IMR-90 (cell line): ENCODE data around the gene EHD4. TPM values are rescaled to one million over a fixed set of nuclear protein-coding genes. Genes with fewer than 3 reads are reported as not detected.

Experiments
- ATAC-seq: fragments of 200-7000 bp; cut with Tn5 transposase; 2 replicates; pipeline ENCODE4 v1.9.1; 2020; ENCODE audit warnings: low read depth, mild to moderate bottlenecking, moderate library complexity
- BruUV-seq: library from RNA; stranded (reverse); fragments of 400-500 nt; replicated peaks from 2 replicates; lab custom pipeline; 2021; lab: Mats Ljungman, UMichigan
- CTCF ChIA-PET: fragments of 300-600 bp; formaldehyde crosslinking; extraction: SDS; loops from one replicate; lab custom pipeline; 2021; ENCODE audit warnings: antibody characterized with exemption; lab: Yijun Ruan, JAX
- POLR2A ChIA-PET: fragments of 300-600 bp; sonication (Branson Sonifier 250); formaldehyde crosslinking; loops from one replicate; lab custom pipeline; 2022; ENCODE audit warnings: antibody characterized with exemption; ENCODE audit not compliant: unreplicated experiment; lab: Charles Lee
- DNase-seq: peaks from one replicate; pipeline ENCODE4 v3.0.0; 2013
- H2AFZ ChIP-seq: replicated peaks from 2 replicates; pipeline ENCODE3; 2013; ENCODE audit warnings: low read length, mild to moderate bottlenecking; ENCODE audit not compliant: poor library complexity
- H2AK5ac ChIP-seq: 2 replicates; pipeline ENCODE4 v1.6.1; 2013; ENCODE audit warnings: low read depth, low read length, inconsistent platforms
- H2AK9ac ChIP-seq: replicated peaks from 2 replicates; pipeline ENCODE3; 2013; ENCODE audit warnings: mild to moderate bottlenecking, low read depth, low read length, moderate library complexity; ENCODE audit not compliant: poor library complexity
- H2BK120ac ChIP-seq: 2 replicates; pipeline ENCODE4 v1.6.1; 2013; ENCODE audit warnings: low read depth, low read length, inconsistent platforms
- H2BK15ac ChIP-seq: 3 replicates; pipeline ENCODE4 v1.6.1; 2013; ENCODE audit warnings: low read depth, low read length, inconsistent platforms
- H2BK20ac ChIP-seq: 2 replicates; pipeline ENCODE4 v1.6.1; 2013; ENCODE audit warnings: low read depth, mild to moderate bottlenecking, inconsistent platforms, low read length, moderate library complexity
- H2BK5ac ChIP-seq: 2 replicates; pipeline ENCODE4 v1.6.1; 2013; ENCODE audit warnings: mild to moderate bottlenecking, low read depth, low read length, inconsistent platforms; ENCODE audit not compliant: poor library complexity, severe bottlenecking
- H3K14ac ChIP-seq: replicated peaks from 2 replicates; pipeline ENCODE4 v1.6.1; 2013; ENCODE audit warnings: low read depth, low read length, inconsistent platforms
- H3K18ac ChIP-seq: 2 replicates; pipeline ENCODE4 v1.6.1; 2013; ENCODE audit warnings: low read depth, low read length, control low read depth
- H3K23ac ChIP-seq: 2 replicates; pipeline ENCODE4 v1.6.1; 2013; ENCODE audit warnings: low read depth, low read length, inconsistent platforms
- H3K27ac ChIP-seq: 2 replicates; pipeline ENCODE4 v1.5.1; 2013; ENCODE audit warnings: mild to moderate bottlenecking, control low read depth, low read length; ENCODE audit not compliant: insufficient read depth
- H3K27me3 ChIP-seq: 2 replicates; pipeline ENCODE4 v1.6.1; 2013; ENCODE audit warnings: low read length; ENCODE audit not compliant: control insufficient read depth, insufficient read depth
- H3K36me3 ChIP-seq: 2 replicates; pipeline ENCODE4 v1.6.1; 2013; ENCODE audit warnings: low read length, mixed read lengths; ENCODE audit not compliant: control insufficient read depth, insufficient read depth
- H3K4ac ChIP-seq: 2 replicates; pipeline ENCODE4 v1.6.1; 2013; ENCODE audit warnings: low read depth, low read length, inconsistent platforms
- H3K4me1 ChIP-seq: 2 replicates; pipeline ENCODE4 v1.6.1; 2013; ENCODE audit warnings: low read length, mixed read lengths; ENCODE audit not compliant: control insufficient read depth, insufficient read depth
- H3K4me2 ChIP-seq: 2 replicates; pipeline ENCODE4 v1.6.1; 2013; ENCODE audit warnings: low read depth, mild to moderate bottlenecking, control low read depth, low read length, moderate library complexity
- H3K4me3 ChIP-seq: 2 replicates; pipeline ENCODE4 v1.5.1; 2013; ENCODE audit warnings: low read depth, mild to moderate bottlenecking, control low read depth, low read length, moderate library complexity; ENCODE audit not compliant: insufficient read depth
- H3K56ac ChIP-seq: 2 replicates; pipeline ENCODE4 v1.6.1; 2013; ENCODE audit warnings: low read length, inconsistent platforms; ENCODE audit not compliant: insufficient read depth; ENCODE audit errors: extremely low read depth
- H3K79me1 ChIP-seq, 2 experiments: 2 replicates each; pipeline ENCODE4 v1.6.1; 2013; ENCODE audit warnings: low read length in 2 of 2, inconsistent platforms in 1 of 2, low read depth in 1 of 2
- H3K9ac ChIP-seq: 2 replicates; pipeline ENCODE4 v1.6.1; 2013; ENCODE audit warnings: low read depth, low read length, control low read depth
- H3K9me1 ChIP-seq: 2 replicates; pipeline ENCODE4 v1.6.1; 2013; ENCODE audit warnings: low read length, inconsistent platforms; ENCODE audit not compliant: insufficient read depth
- H3K9me3 ChIP-seq: 2 replicates; pipeline ENCODE4 v1.6.1; 2013; ENCODE audit warnings: low read length; ENCODE audit not compliant: control insufficient read depth, insufficient read depth
- H4K20me1 ChIP-seq: 2 replicates; pipeline ENCODE4 v1.6.1; 2013; ENCODE audit warnings: low read length, inconsistent platforms; ENCODE audit not compliant: insufficient read depth
- H4K5ac ChIP-seq: 2 replicates; pipeline ENCODE4 v1.6.1; 2013; ENCODE audit warnings: mild to moderate bottlenecking, low read depth, low read length, control low read depth
- H4K8ac ChIP-seq, 2 experiments: 2 replicates each; pipeline ENCODE4 v1.6.1; 2013; ENCODE audit warnings: low read depth in 2 of 2, low read length in 2 of 2, control low read depth in 1 of 2, inconsistent platforms in 1 of 2
- H4K91ac ChIP-seq: 2 replicates; pipeline ENCODE4 v1.6.1; 2013; ENCODE audit warnings: low read depth, low read length, inconsistent platforms; ENCODE audit not compliant: insufficient read depth
- BHLHE40 ChIP-seq: fragments of 150-350 bp; IDR thresholded peaks from 2 replicates; pipeline ENCODE4 v1.6.1; 2016; ENCODE audit warnings: mild to moderate bottlenecking, low read depth, low read length
- CEBPB ChIP-seq: IDR thresholded peaks from 2 replicates; pipeline ENCODE4 v1.6.1; 2012; ENCODE audit warnings: low read depth, low read length, improper control_type of control experiment
- CHD1 ChIP-seq: IDR thresholded peaks from 2 replicates; pipeline ENCODE4 v1.6.1; 2012; ENCODE audit warnings: low read depth, low read length, improper control_type of control experiment
- FOS ChIP-seq: fragments of 150-350 bp; IDR thresholded peaks from 2 replicates; pipeline ENCODE4 v1.6.1; 2016; ENCODE audit warnings: low read depth, low read length
- MAFK ChIP-seq: IDR thresholded peaks from 2 replicates; pipeline ENCODE4 v1.6.1; 2012; ENCODE audit warnings: low read depth, low read length, improper control_type of control experiment
- MAZ ChIP-seq: IDR thresholded peaks from 2 replicates; pipeline ENCODE4 v1.6.1; 2012; ENCODE audit warnings: low read depth, mild to moderate bottlenecking, low read length, improper control_type of control experiment, moderate library complexity, borderline replicate concordance
- MXI1 ChIP-seq: IDR thresholded peaks from 2 replicates; pipeline ENCODE4 v1.6.1; 2012; ENCODE audit warnings: low read depth, mild to moderate bottlenecking, low read length, moderate library complexity, borderline replicate concordance
- NFE2L2 ChIP-seq: fragments of 150-350 bp; IDR thresholded peaks from 2 replicates; pipeline ENCODE4 v1.6.1; 2016; ENCODE audit warnings: low read depth, mild to moderate bottlenecking, low read length
- POLR2A ChIP-seq: IDR thresholded peaks from 2 replicates; pipeline ENCODE4 v1.6.1; 2012; ENCODE audit warnings: mild to moderate bottlenecking, low read depth, low read length
- RAD21 ChIP-seq: IDR thresholded peaks from 2 replicates; pipeline ENCODE4 v1.6.1; 2012; ENCODE audit warnings: low read length, improper control_type of control experiment
- RCOR1 ChIP-seq: IDR thresholded peaks from 2 replicates; pipeline ENCODE4 v1.6.1; 2012; ENCODE audit warnings: mild to moderate bottlenecking, low read length, improper control_type of control experiment; ENCODE audit not compliant: insufficient replicate concordance
- RFX5 ChIP-seq: IDR thresholded peaks from 2 replicates; pipeline ENCODE4 v1.8.0; 2012; ENCODE audit warnings: low read depth, mild to moderate bottlenecking, low read length, moderate library complexity
- SMC3 ChIP-seq: fragments of 150-350 bp; IDR thresholded peaks from 2 replicates; pipeline ENCODE4 v1.6.1; 2016; ENCODE audit warnings: low read depth, mild to moderate bottlenecking, antibody characterized with exemption, low read length, moderate library complexity
- WGBS, 2 experiments: methylation state at CpG; one replicate each; pipeline versions ENCODE4 v1.1.5 to v1.1.7; 2013; ENCODE audit warnings: missing lambda C conversion rate in 2 of 2; ENCODE audit not compliant: insufficient read length in 1 of 2; ENCODE audit errors: extremely low coverage in 2 of 2; 5-methylcytosine and 5-hydroxymethylcytosine counted together
- dilution Hi-C: fragments of 300-500 bp; cut with HindIII; formaldehyde crosslinking; loops from one replicate; pipeline ENCODE4 v1.14.3; 2018; ENCODE audit warnings: low sequenced_read_pairs; ENCODE audit not compliant: unreplicated experiment
- in situ Hi-C: fragments of 300-500 bp; cut with MboI; formaldehyde crosslinking; loops from 3 replicates; pipeline ENCODE4 v1.14.3; 2019; ENCODE audit warnings: low sequenced_read_pairs, inconsistent platforms, mixed read lengths
- intact Hi-C: fragments of 100-400 bp; cut with micrococcal nuclease; formaldehyde crosslinking; loops from 2 replicates; pipeline ENCODE4 v1.10.0; 2022
- polyA plus RNA-seq, 3 experiments: library from polyadenylated mRNA; depleted of rRNA; stranded (reverse); fragments of >200 nt; gene quantifications; 2 replicates each; pipeline ENCODE4 v1.2.3, GENCODE V29; 2012; ENCODE audit warnings: low replicate concordance in 1 of 3
- total RNA-seq: library from RNA; depleted of rRNA; stranded (reverse); fragments of >200 nt; gene quantifications from 2 replicates; pipeline ENCODE4 v1.2.3, GENCODE V29; 2012
- TF ChIP-seq, protein P1 (sequence below): fragments of 150-350 bp; IDR thresholded peaks from 2 replicates; pipeline ENCODE4 v1.6.1; 2016; ENCODE audit warnings: low read depth, mild to moderate bottlenecking, low read length, moderate library complexity, borderline replicate concordance
- TF ChIP-seq, protein P2 (sequence below): fragments of 150-350 bp; IDR thresholded peaks from 2 replicates; pipeline ENCODE4 v1.6.1; 2017; ENCODE audit warnings: mild to moderate bottlenecking, antibody characterized with exemption, low read length, low read depth
- TF ChIP-seq, protein P3 (sequence below): conservative IDR thresholded peaks from 2 replicates; pipeline ENCODE4 v1.5.1; 2012; ENCODE audit warnings: mild to moderate bottlenecking, low read depth, low read length, improper control_type of control experiment

Gene EHD4
- total and polyA plus RNA-seq, 2 of the 4 experiments (the other 2 are of a cell fraction) = 21.0 to 29.0 TPM

DNA sequence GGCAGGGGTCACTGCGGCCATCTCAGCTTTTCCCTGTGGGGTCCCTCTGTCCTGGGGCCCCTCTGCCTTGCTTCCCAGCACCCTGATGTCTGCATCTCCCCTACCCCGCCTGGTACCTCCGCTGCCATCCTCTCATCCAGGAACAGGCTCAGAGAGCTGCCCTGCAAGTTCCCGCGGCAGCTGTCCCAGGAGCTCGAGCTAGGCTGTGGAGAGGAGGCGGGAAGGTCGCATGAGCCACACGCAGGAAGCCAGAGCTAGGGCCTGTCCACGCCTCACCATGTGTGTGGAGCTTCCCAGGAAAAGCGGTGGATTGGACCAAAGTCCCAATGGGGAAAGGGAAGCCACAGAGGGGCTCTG lies 121.2 kb downstream of the EHD4 start:
- Histone ChIP-seq H2BK5ac (no peak overlapping the region), H3K4me1 (no peaks in the 10 kb centered on the region; the same call in 1 of the 2 replicates), H3K27me3 (peaks cover 21% of the 10 kb centered on the region; the same call in 1 of the 2 replicates), H2BK20ac (no peak overlapping the region), H3K27ac (no peak overlapping the region), H4K8ac (no peak overlapping the region), H3K4me3 (no peak overlapping the region), H3K9me3 (no peaks in the 10 kb centered on the region), H2BK120ac (no peak overlapping the region), H2BK15ac (no peak overlapping the region), H3K4me2 (no peak overlapping the region), H2AFZ (no peak overlapping the region), H4K20me1 (no peaks in the 10 kb centered on the region), H3K79me1 (no peaks in the 10 kb centered on the region), H3K9ac (no peak overlapping the region), H2AK9ac (no peak overlapping the region), H3K23ac (no peak overlapping the region), H3K36me3 (peaks cover 14% of the 10 kb centered on the region), H3K56ac (no peak overlapping the region), H2AK5ac (no peak overlapping the region), H3K9me1 (no peaks in the 10 kb centered on the region), H3K14ac (no peak overlapping the region), H4K91ac (no peak overlapping the region), H4K5ac (no peak overlapping the region), H3K4ac (no peak overlapping the region), H3K18ac (no peak overlapping the region)
- no TSS peak for BruUV-seq
- intact Hi-C loops (no loop called here), in situ Hi-C loops (no loop called here), dilution Hi-C loops (no loop called here)
- no peak for DNase-seq
- WGBS, 2 experiments = no CpG with 5 or more reads among the region's 11 CpGs
- TF ChIP-seq BHLHE40 (no peak), FOS (no peak), POLR2A (no peak), NFE2L2 (no peak), RAD21 (no peak), MXI1 (no peak), CEBPB (no peak), RFX5 (no peak), CHD1 (no peak), MAFK (no peak), SMC3 (no peak), RCOR1 (no peak), MAZ (no peak)
- TF ChIP-seq, protein P1, sequence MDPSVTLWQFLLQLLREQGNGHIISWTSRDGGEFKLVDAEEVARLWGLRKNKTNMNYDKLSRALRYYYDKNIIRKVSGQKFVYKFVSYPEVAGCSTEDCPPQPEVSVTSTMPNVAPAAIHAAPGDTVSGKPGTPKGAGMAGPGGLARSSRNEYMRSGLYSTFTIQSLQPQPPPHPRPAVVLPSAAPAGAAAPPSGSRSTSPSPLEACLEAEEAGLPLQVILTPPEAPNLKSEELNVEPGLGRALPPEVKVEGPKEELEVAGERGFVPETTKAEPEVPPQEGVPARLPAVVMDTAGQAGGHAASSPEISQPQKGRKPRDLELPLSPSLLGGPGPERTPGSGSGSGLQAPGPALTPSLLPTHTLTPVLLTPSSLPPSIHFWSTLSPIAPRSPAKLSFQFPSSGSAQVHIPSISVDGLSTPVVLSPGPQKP = no peak
- TF ChIP-seq, protein P2, sequence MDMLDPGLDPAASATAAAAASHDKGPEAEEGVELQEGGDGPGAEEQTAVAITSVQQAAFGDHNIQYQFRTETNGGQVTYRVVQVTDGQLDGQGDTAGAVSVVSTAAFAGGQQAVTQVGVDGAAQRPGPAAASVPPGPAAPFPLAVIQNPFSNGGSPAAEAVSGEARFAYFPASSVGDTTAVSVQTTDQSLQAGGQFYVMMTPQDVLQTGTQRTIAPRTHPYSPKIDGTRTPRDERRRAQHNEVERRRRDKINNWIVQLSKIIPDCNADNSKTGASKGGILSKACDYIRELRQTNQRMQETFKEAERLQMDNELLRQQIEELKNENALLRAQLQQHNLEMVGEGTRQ = no peak
- TF ChIP-seq, protein P3, sequence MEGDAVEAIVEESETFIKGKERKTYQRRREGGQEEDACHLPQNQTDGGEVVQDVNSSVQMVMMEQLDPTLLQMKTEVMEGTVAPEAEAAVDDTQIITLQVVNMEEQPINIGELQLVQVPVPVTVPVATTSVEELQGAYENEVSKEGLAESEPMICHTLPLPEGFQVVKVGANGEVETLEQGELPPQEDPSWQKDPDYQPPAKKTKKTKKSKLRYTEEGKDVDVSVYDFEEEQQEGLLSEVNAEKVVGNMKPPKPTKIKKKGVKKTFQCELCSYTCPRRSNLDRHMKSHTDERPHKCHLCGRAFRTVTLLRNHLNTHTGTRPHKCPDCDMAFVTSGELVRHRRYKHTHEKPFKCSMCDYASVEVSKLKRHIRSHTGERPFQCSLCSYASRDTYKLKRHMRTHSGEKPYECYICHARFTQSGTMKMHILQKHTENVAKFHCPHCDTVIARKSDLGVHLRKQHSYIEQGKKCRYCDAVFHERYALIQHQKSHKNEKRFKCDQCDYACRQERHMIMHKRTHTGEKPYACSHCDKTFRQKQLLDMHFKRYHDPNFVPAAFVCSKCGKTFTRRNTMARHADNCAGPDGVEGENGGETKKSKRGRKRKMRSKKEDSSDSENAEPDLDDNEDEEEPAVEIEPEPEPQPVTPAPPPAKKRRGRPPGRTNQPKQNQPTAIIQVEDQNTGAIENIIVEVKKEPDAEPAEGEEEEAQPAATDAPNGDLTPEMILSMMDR = no peak
- ChIA-PET CTCF (no interaction called here), POLR2A (no interaction called here)
- no peak for ATAC-seq
